HG02623 (cell line): Measurements from ENCODE around the gene YWHAE.
"Not testable (repeated sequence)": the region's sequence is repeated elsewhere in the genome, so short reads cannot be mapped to it uniquely, and the experiment has no call there.

Experiments
- ATAC-seq: cut with Tn5 transposase; IDR thresholded peaks from one replicate; pipeline ENCODE4 v1.9.1; 2021; ENCODE audit warnings: moderate library complexity; ENCODE audit not compliant: unreplicated experiment

Gene YWHAE

DNA sequence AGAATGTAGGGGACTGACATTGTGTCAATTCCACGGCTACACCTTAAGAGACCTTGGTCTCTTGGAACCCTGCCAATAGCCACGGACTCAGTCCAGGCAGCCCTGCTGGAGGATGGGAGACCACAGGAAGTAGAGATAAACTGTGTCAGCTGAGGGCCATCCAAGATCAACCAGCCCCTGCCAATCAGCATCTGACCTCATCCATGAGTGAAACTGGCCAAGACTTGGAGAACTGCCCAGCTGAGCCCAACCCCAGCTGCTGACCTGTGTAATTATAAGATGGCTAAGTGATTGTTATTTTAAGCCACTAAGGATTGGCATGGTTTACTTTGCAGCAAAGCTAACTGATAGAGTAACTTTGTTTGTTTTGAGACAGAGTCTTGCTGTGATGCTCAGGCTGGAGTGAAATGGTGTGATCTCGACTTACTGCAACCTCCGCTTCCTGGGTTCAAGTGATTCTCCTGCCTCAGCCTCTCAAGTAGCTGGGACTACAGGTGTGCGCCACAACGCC is 13.3 kb upstream of the YWHAE start:
- no peak for ATAC-seq

DNA sequence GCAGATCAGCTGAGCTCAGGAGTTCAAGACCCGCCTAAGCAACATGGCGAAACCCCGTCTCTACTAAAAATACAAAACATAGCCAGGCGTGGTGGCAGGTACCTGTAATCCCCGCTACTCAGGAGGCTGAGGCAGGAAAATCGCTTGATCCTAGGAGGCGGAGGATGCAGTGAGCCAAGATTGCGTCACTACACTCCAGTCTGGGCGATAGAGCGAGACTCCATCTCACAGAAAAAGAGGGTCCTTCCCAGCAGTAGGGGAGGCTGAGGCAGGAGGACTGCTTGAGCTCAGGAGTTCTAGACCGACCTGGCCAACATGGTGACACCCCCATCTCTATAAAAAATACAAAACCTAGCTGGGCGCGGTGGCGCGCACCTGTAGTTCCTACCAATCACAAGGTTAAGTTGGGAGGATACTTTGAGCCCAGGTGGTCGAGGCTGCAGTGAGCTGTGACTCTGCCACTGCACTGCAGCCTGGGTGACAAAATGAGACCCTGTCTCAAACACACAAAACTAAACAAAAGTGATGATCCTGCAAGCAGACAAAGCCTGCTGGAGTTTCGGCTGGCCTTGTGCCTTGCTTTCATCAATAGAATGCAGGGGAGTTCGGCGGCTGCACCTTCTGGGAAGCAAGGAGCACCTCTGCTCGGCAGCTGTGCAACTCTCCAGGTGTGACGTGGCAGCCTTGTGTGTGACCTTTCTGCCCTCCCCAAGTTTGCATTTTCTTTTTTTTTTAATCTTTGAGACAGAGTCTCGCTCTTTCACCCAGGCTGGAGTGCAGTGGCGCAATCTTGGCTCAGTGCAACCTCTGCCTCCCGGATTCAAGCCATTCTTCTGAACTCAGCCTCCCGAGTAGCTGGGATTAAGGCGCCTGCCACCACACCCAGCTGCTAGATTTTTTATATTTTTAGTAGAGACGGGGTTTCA is 12.4 kb upstream of the YWHAE start:
- no peak for ATAC-seq

DNA sequence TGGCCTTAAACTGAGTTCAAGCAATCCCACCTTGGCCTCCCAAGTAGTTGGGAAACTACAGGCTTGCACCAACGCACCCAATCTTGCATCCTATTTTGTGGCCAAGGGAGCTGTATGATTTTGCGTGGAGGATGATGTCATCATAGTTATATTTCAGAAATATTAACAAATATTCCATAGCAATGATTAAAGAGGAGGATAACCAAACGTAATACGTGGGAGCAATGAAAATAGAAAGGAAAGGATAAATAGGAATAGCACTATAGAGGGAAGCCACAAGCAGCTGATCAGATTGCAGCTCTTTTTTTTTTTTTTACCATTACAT is 2.2 kb upstream of the YWHAE start:
- ATAC-seq = no peak

DNA sequence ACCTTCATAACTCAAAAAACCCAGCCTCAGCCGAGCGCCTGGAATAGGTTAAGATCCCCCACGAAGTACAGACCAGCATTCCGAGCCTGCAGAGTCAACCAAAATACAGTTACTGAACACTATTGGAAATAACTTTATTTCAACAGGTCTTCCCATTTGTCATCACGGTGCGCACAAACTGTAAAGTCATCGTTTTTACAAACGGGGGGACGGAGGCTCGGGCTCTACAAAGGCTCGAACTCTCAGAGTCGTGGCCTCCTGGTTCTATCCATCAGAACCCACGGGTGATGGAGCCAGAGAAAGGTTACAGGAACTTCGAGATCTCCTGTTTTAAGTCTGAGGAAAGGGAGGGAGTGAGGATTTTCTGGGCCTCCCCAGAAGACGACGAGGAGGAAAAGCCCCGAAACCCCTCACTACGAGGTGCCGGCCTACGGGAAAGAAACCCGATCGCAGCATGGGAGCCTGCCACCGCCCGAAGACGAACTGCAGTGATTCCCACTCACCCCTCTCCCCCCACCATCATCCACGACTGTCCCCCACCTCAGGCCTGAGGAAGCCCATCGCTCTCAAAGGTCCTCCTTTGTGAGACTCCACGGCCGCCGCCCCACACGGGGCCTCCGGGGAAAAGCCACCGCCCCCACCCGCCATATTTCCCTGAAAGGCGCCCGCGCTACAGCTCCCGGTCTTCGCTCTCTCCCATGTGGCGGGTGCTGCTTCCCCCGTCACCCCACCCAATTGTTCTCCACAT is 917 bp downstream of the YWHAE start:
- peak; percentile 7 for ATAC-seq

DNA sequence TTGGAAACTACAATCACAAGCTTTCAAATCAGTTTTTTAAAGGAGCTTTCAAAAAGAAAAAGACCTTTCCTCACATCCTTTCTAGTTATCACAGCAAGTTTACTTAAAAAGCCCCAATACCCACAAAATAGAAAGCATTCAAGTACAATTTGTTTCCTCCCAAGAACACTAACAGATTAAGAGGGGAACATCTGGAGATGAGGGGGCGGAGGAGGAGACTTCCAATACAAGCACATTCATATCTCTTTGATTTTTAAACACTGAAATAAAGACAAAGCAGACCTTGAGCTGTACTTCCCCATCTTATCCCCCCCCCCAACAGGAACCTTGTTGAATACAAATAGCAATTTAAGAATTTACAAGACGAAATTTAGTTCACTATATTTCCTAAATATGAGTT is 2.0 kb downstream of the YWHAE start:
- no peak for ATAC-seq

DNA sequence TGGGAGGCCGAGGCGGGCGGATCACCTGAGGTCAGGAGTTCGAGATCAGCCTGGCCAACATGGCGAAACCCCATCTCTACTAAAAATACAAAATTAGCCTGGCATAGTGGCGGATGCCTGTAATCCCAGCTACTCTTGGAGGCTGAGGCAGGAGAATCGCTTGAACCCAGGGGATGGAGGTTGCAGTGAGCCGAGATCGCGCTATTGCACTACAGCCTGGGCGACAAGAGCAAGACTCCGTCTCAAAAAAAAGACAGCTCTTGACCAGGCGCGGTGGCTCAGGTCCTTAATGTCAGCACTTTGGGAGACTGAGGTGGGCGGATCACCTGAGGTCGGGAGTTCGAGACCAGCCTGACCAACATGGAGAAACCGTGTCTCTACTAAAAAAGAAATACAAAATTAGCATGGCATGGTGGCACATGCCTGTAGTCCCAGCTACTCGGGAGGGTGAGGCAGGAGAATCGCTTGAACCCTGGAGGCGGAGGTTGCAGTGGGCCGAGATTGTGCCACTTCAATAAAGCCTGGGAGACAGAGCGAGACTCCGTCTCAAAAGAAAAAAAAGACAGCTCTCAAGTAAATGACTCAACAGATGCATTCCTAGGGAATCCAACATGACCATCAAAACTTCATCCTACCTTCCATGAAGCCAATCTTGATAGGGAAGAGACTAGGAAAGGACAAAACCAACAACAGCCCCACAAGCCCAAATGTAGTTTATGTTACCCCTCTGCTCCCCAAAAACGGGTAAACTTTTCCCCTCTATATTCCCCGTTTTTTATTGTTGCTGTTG is 4.0 kb downstream of the YWHAE start:
- ATAC-seq = not testable (repeated sequence)

DNA sequence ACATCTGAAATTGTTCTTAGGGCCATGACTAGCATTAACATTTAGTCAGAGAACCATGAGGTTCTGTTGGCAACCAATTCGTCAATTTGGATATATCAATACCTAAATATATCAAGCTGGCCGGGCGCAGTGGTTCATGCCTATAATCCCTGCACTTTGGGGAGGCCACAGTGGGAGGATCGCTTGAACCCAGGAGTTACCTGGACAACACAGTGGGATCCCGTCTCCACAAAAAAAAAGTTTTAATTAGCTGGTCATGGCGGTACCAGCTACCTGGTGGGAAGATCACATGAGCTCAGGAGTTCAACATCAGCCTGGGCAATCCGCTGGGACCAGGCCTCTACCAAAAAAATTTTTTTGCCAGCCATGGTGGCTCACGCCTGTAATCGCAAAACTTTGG is 8.4 kb downstream of the YWHAE start:
- ATAC-seq = no peak

DNA sequence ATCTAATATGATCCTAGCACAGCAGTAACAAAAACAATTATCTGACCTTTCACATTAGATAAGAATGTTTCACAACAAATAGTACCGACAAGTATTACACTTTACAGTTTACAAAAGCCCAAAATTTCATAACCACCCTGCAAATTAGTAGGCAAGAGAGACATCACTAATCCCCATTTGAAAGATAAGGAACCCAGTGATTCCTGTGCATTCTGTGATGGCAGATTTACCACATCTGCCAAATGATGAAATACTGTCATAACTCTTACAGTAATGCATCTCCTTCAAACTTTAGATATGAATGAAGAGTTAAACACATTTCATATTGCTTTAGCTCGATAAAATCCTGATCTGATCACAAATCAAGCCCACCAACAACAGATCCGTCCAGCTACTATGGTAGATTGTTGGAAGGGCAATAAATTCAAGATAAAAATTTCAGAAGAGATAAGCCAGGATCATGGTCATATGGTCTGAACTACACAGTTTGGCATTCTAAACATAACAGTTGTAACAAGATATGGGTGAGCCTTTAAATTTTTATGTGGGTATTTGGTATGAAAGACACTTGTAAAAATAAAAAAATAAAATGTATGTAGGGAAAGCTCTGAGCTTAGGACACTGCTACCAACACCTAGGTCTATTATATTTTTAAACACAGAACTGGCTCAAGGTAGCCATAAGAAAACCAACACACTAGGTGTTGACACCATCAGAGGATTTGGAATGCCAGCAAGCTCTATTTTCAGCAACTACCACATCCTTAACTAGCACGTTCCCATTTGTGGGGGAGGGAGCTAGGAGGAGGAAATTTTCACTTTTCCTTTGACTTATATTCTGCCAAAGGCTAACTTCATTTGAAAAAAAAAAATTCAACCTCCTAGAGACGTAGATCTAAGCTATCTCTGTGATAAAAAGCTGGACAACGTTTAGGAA is 9.3 kb downstream of the YWHAE start:
- no peak for ATAC-seq

DNA sequence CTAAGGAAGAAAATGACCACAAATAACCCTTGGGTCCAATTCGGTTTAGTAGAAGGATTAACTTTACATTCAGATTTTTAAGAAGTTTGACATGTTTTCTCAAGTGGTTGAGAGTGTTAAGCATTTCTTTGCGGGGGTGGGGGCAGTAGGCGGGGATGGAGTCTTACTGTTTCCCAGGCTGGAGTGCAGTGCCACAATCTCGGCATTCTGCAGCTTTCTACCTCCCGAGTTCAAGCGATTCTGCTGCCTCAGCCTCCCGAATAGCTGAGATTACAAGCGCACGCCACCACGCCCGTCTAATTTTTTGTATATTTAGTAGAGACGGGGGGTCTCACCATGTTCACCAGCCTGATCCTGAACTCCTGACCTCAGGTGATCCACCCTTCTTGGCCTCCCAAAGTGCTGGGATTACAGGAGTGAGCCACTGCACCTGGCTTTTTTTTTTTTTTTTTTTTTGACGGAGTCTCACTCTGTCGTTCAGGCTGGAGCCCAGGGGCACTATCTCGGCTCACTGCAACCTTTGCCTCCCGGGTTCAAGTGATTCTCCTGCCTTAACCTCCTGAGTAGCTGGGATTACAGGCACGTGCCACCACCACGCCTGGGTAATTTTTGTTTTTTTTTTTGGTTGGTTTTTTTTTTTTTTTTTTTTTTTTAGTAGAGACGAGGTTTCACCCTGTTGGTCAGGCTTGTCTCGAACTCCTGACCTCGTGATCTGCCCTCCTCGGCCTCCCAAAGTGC is 12.4 kb downstream of the YWHAE start:
- not testable (repeated sequence) for ATAC-seq

DNA sequence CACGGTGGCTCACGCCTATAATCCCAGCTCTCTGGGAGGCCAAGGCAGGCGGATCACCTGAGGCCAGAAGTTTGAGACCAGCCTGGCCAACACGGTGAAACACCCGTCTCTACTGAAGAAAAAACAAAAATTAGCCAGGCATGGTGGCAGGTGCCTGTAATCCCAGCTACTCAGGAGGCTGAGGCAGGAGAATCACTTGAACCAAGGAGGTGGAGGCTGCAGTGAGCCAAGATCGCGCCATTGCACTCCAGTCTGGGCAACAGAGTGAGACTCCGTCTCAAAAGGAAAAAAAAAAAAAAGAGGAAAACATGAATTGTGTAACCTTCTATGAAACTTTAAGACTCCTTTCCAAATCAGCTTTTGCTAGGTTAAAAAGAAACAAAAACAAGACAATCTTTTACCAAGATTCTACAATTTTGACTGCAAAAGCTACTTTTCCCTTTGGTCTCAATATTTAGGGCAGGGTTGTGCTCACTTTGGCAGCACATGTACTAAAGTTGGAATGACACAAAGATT is 13.3 kb downstream of the YWHAE start:
- ATAC-seq = not testable (repeated sequence)

DNA sequence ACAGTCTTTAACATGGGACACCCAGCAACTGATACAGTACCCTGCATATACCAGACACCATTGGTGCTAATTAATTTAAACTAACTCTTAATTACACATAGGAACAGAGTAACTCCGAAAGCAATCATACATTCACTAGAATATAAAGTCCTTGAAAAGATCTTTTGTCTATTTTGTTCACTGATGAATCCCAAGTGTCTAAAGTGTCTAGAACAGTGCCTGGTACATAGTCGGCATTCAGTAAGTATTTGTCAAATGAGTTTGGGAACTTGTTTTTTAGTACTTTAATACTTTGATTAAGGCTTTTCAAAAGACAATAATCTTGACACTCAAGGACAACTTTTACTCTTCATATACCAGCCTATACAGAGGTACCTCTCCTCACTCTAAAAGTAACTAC is 13.8 kb downstream of the YWHAE start:
- no peak for ATAC-seq

DNA sequence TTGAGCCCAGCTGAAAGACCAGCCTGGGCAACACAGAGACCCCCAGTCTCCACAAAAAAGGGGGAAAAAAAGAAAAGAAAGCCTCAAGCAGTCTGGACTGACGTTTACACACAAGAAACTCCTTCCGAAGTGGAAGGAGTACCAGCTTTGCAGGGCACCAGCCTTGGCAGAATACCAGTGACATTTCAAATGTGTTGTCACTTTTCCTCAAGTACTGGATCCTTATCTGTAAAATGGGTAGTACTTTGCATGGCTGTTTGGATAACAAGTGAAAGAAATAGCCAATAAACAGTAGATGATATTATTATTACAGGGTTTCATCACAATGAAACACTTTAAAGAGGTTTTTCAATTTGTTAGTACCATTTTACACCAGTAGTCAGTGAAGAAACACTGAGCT is 14.2 kb downstream of the YWHAE start:
- no peak for ATAC-seq

DNA sequence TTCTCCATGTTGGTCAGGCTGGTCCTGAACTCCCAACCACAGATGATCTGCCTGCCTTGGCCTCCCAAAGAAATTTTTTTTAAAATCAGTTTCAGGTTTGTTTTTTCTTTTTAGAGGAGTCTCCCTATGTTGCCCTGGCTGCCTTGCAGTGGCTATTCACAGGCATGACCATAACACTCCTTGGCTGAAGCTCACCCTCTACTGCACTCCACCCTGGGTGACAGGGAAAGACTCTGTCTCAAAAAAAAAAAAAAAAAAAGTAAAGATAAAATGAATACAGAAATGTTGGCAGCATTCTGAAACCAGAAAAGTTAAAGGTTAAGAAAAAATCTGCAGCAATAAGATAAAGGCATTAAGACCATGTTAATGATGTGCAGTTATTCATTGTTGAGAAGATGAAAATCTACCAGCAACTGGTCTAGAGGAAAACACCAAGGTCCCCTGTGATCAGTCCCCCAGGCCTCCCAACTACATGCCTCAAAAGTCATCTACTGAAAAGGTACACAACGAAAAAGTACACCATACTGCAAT is 15.1 kb downstream of the YWHAE start:
- ATAC-seq = no peak

DNA sequence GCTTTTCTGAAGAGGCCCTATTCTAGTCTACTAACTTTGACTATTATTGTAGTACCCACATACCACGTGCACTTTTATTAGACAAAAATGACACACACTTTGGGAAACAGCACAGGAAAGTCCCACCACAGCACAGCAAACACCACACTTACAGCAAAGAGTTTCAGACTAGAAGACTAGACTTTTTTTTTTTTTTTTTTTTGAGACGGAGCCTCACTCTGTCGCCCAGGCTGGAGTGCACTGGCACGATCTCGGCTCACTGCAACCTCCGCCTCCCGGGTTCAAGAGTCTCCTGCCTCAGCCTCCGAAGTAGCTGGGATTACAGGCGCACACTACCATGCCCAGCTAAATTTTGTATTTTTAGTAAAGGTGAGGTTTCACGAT is 20.1 kb downstream of the YWHAE start:
- no peak for ATAC-seq

DNA sequence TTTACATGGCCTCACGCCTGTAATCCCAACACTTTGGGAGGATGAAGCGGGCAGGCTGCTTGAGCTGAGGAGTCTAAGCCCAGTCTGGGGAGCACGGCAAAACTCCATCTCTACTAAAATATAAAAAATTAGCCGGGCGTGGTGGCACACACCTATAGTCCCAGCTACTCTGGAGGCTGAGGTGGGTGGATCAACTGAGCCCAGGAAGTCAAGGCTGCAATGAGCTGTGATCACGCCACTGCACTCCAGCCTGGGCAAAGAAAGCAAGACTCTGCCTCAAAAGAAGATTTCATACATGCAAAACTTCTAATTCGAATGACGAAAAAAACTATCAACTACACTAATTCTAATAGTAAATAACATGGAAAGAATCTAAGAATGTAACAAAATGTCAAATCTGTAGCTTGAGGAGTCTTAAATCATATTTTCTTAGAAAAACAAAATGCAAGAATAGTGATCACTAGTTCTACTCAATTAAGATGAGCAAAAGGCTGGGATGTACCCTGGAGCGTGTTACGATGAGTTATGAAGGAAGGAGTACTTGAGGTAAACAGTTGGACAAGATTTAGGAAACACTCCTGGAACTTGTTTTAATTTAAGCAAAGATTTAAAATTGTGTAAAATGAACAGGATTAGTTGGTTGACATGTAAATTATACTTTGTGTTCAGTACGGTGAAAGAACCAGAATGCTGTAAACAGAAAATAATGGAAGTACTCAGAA is 20.7 kb downstream of the YWHAE start:
- no peak for ATAC-seq

DNA sequence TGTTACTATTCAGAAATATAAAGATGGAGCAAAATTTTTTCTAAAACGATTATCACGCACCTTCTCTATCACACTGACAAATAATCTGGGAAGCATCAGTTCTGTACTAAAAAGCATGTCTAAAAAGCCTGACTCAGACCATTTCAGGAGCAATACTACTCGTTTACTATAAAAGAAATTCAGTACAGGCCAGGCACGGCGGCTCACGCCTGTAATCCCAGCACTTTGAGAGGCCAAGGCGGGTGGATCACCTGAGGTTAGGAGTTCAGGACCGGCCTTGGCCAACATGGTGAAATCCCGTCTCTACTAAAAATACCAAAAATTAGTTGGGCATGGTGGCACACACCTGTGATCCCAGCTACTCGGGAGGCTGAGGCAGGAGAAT is 21.6 kb downstream of the YWHAE start:
- not testable (repeated sequence) for ATAC-seq

DNA sequence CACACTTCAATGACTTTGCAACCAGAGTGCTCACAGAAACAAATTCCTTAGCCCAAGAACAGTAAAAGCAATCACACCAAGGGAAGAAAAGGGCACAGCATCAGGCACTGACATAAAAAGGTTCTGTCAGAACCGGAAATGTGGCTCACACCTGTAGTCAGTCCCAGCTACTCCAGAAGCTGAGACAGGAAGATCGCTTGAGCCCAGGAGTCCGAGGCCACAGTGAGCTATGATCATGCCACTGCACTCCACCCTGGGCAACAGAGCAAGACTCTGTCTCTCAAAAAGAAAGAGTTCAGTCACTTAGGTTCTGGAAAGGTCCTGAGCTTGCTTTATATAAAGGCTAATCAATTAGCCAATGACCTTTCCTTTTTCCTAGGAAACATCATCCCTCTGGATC is 22.7 kb downstream of the YWHAE start:
- ATAC-seq = no peak

DNA sequence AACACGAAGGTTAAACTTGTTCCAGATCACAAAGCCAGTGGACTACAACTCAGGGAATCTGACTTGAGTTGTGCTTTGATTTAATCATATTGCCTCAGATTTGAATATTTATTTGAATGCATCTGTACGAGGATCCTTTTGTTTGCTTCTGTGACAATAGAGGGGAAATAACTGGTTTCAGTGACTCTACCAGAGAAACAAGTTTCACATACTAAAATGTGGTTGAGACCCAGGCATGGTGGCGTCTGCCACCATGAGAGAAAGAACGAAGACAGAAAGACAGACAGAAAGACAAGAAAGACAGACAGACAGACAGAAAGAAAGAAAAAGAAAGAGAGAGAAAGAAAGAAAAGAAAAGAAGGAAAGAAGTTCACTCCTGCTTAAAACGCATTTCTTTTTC is 24.0 kb downstream of the YWHAE start:
- ATAC-seq = peak; percentile 45
